Kidney (tissue), 14 donors: ENCODE results near the gene UQCR11. TPM values are rescaled to one million over a fixed set of nuclear protein-coding genes. Genes with fewer than 3 reads are reported as not detected.

ENCODE experiments used
- DNase-seq, 5 donors: peaks; one replicate each; pipeline ENCODE4 v3.0.0-alpha.2; 2013 to 2020
- FAIRE-seq: peaks from 2 replicates; lab custom pipeline; 2012; peaks lifted over from hg19 to GRCh38; lab: Jason Lieb, UNC
- H3K27ac ChIP-seq, 2 donors: one replicate each; pipeline ENCODE4 v1.7.0; 2013; ENCODE audit warnings: low read depth in 2 of 2, low read length in 2 of 2, inconsistent platforms in 1 of 2
- H3K27me3 ChIP-seq: one replicate; pipeline ENCODE4 v1.7.1; 2013; ENCODE audit warnings: low read length, inconsistent platforms; ENCODE audit not compliant: control insufficient read depth, insufficient read depth
- H3K36me3 ChIP-seq, 3 donors: one replicate each; pipeline versions ENCODE4 v1.7.0 to v1.7.1; 2013; ENCODE audit warnings: low read length in 3 of 3, control low read depth in 1 of 3, inconsistent platforms in 1 of 3; ENCODE audit not compliant: insufficient read depth in 3 of 3, control insufficient read depth in 2 of 3
- H3K4me1 ChIP-seq, 3 donors: one replicate each; pipeline versions ENCODE4 v1.7.0 to v1.7.1; 2013; ENCODE audit warnings: low read length in 3 of 3, inconsistent platforms in 1 of 3, low read depth in 1 of 3; ENCODE audit not compliant: control insufficient read depth in 2 of 3, insufficient read depth in 2 of 3
- H3K4me3 ChIP-seq, 3 donors: one replicate each; pipeline versions ENCODE4 v1.7.0 to v1.8.1; 2013; ENCODE audit warnings: low read length in 3 of 3, control low read depth in 1 of 3, inconsistent platforms in 1 of 3
- H3K9ac ChIP-seq, 3 donors: one replicate each; pipeline versions ENCODE4 v1.7.0 to v1.7.1; 2013; ENCODE audit warnings: low read length in 3 of 3, control low read depth in 1 of 3, inconsistent platforms in 1 of 3
- H3K9me3 ChIP-seq, 3 donors: one replicate each; pipeline versions ENCODE4 v1.7.0 to v1.7.1; 2013; ENCODE audit warnings: low read length in 3 of 3, control low read depth in 1 of 3, inconsistent platforms in 1 of 3; ENCODE audit not compliant: control insufficient read depth in 2 of 3, insufficient read depth in 1 of 3
- CTCF ChIP-seq: IDR thresholded peaks from 3 replicates; pipeline ENCODE4 v1.5.1; 2012; ENCODE audit warnings: mild to moderate bottlenecking, moderate library complexity, borderline replicate concordance; ENCODE audit not compliant: insufficient read depth; ENCODE audit errors: extremely low read depth
- intact Hi-C: fragments of 100-400 bp; cut with DNase I; formaldehyde crosslinking; loops from one replicate; pipeline ENCODE4 v1.11.1; 2022
- polyA plus RNA-seq: library from polyadenylated mRNA; stranded (reverse); fragments of 350-450 nt; fragmentation: Illumina TruSeq; extraction: RNeasy Lipid Tissue Mini Kit (QIAGEN cat#74804); gene quantifications from one replicate; pipeline ENCODE4 v1.2.3, GENCODE V29; 2014; ENCODE audit warnings: low read depth, low replicate concordance; ENCODE audit not compliant: insufficient read depth
- total RNA-seq: library from RNA; stranded (reverse); fragmentation: NEBNext Ultra II Directional; extraction: Animal tissue kit (Norgen Biotek cat#: 25700); gene quantifications from one replicate; pipeline ENCODE4 v1.2.1, GENCODE V29; 2021
- donor health status: control.
- donor health status: control.
- donor health status: control.
- donor health status: control.
- donor health status: control.
- donor health status: DM: yes; HTN: yes; CAD: no.
- donor health status: Normal renal cell carcinoma (clear cell type).

The UQCR11 gene
- total and polyA plus RNA-seq, 2 donors from 2014 or later = 200 to 777 TPM

- intact Hi-C loops = no loop called here
- H3K4me1 ChIP-seq = no peaks in the 10 kb centered on the region
- DNase-seq = no peak
- H3K36me3 ChIP-seq = peaks cover 0 to 9% (median 0%) of the 10 kb centered on the region in 3 donors
- FAIRE-seq = no peak
- no peaks in the 10 kb centered on the region for H3K9me3 ChIP-seq
- no peaks in the 10 kb centered on the region for H3K27me3 ChIP-seq
- no peak for TF ChIP-seq CTCF
- H3K4me3 ChIP-seq = no peak overlapping the region
- H3K27ac ChIP-seq = no peak overlapping the region
- H3K9ac ChIP-seq = no peak overlapping the region
Observed at GRCh38 chr19:1580957-1581356, 24.3 kb downstream of the UQCR11 start.

- no peak overlapping the region for H3K9ac ChIP-seq
- no peaks in the 10 kb centered on the region for H3K4me1 ChIP-seq
- peaks cover 0 to 9% (median 0%) of the 10 kb centered on the region in 3 donors for H3K36me3 ChIP-seq
Observed at GRCh38 chr19:1580382-1580781, 24.9 kb downstream of the UQCR11 start.

GRCh38 chr19:1579222-1579621 is 26.0 kb downstream of the UQCR11 start:
- no peak for FAIRE-seq
- Histone ChIP-seq H3K4me3 (no peak overlapping the region), H3K4me1 (no peaks in the 10 kb centered on the region), H3K9me3 (no peaks in the 10 kb centered on the region), H3K27ac (no peak overlapping the region), H3K36me3 (peaks cover 0 to 9% (median 0%) of the 10 kb centered on the region in 3 donors), H3K27me3 (no peaks in the 10 kb centered on the region), H3K9ac (no peak overlapping the region)
- DNase-seq = no peak
- intact Hi-C loops = no loop called here
- no peak for TF ChIP-seq CTCF

More at GRCh38 chr19:1580382-1580781, 24.9 kb downstream of the UQCR11 start:
- intact Hi-C loops = no loop called here
- TF ChIP-seq CTCF = no peak
- FAIRE-seq (no peak), DNase-seq (no peak)
- Histone ChIP-seq H3K27me3 (no peaks in the 10 kb centered on the region), H3K27ac (no peak overlapping the region), H3K9me3 (no peaks in the 10 kb centered on the region), H3K4me3 (no peak overlapping the region)
